Measurements from ENCODE around the gene PACRG.

Gene PACRG

DNA sequence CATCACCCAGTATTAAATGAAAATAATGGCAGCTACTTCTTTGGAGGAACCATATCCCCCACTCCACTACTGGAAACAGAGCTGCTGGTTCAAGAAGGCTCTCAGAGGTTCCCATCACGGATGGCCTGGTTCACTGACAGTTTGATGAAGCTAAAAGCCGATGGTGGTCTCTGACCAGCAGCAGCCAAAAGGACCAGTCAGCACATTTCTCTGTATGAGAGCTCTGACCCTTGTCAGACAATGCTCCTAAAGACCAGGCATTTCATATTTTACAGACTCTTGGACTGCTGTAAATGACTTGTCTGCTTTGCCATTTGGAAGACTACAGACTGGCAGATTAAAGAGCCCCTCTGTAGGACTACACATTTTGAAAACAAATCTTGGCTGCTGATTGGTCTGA lies 16.8 kb upstream of the PACRG start:
- no peak for DNase-seq (ENCODE audit: low spot score)

DNA sequence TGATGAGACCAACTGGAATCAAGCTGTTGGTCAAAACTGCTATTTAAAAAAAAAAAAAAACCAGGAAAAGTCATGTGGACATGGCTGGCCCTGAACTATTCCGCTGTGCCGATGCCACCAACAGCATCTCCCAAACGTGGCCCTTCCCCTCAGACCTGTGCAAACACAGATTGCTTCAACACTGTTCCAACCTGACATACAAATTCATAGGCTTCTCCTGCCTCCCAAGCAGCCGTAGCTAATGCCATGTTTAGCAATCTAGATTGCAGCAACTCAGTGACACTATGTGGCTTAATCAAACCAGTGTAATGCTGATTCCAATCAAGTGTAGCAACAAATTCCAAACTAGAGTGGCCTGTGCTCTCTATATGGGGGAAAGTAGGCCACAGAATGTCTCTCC lies 16.4 kb upstream of the PACRG start:
- no peak for DNase-seq (ENCODE audit: low spot score)

DNA sequence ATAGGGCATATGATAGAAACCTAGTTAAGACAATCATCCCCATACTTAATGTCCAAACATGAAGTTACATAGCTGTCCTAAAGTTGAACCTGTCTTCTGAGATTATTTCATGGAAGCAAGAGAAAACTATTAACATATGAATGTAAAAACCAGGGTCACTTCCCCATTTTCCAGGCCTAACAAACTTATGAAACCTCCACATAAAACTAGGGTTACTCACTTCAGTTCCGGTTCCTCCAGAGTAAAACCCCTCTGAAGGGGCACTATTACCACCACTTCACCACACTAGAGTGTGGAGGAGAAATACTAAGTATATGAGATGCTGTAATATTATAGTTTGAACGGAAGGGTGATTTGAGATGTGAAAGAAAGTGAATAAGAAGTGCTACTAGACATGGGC lies 15.1 kb upstream of the PACRG start:
- no peak for DNase-seq (ENCODE audit: low spot score)

DNA sequence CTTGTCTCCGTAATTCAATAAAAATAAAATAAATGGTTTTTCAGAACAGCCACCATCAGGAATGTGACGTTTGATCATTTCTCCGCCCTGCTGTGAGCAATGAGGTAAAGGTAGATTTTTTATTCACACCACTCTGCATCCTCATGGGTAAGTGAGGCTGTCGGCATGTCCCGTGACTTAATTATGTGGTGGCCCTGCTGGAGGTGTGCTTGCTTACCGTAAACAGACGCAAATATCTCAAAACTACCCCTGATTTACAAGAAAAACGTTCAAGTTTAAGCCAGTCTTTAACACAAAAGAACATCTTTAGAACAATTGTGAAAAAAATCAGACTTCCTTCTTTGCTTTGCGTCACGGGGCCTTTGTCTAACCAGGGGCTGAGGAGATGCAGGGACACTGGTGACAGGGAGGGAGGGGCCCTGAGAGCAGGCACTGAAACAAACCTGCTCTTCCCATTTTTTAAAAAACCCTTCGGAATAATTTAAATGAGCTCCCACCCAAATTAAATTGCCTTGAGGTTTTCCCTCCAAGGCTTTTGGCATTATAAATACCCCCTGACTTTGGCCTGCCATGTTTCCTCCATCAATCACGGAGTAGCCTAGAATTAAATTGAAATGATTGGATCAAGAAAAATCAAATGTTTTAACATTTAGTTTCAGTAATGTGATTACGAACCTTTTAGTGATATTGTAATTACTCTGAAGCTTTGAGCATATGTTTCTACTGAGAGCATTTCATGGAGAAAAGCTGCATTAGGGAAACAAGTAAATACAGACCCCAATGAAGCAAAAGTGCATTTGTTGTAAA lies 13.6 kb upstream of the PACRG start:
- no peak for DNase-seq (ENCODE audit: low spot score)

DNA sequence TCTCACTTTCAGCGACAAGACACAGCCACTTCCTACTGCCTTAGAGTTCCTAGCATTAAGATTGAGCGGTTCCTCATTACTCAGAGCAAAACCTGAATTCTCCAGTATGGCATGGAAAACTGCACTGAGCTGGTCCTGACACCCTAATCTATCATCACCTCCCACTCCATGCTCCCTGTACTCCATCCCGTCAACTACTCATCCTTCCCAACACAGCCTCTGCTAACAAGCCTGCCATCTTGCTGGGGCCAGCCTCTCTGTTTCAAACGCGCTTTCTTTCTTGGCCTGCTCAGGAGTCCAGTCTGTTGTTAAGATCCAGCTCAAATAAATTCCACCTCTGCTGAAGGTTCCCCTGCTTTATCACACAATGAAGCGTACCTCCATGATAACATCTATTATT lies 12.2 kb upstream of the PACRG start:
- DNase-seq (ENCODE audit: low spot score): no peak

DNA sequence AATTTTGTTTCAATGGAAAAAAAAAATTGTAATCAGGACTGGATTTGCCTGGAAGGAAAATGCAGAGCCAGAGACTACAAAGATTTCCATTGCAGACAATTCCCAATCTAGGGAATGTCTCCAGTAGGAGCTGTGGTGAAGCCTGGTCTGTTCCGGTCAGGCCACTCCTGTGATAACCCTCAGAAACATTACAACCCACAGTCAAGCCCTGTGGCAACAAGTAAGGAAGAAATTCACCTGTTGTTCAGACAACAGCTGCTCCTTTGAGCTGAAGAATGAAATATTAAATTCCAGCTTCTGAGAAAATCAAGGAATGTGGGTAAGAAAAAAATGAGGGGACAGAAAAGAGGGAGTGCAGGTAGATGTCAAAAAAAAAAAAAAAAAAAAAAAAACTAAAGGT lies 8.2 kb upstream of the PACRG start:
- DNase-seq (ENCODE audit: low spot score): no peak

DNA sequence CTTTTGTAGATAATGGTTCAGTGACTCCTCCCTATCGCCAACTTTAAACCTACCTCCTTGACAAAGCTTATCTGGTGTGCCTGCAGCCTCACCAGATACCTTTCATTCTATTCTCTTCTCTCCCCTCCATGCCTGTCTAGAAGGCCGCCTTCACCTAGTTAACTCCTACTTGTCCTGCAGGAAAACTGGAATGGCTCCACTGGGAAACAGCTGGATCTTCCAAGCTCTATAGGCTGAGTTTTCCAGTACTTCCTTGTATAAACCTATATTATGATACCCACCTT lies 6.4 kb upstream of the PACRG start:
- no peak for DNase-seq (ENCODE audit: low spot score)

DNA sequence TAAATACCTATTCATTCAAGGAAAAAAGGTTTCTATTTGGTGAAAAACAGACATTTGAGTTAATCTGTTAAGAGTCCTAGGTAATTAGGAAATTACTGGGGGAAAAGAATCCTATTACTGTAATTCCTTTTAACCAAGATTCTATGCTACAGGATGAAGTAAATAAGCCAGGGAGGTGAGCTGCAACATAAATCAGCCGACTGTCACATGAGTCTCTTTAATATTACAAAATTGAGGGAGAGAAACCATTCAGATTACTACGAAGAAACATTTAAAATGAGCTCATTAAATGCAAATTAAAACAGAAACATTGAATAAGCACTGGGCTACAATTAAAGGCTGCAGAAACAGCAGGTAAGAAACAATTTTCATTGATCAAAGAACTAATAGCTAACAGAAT lies 5.5 kb upstream of the PACRG start:
- DNase-seq (ENCODE audit: low spot score): no peak

DNA sequence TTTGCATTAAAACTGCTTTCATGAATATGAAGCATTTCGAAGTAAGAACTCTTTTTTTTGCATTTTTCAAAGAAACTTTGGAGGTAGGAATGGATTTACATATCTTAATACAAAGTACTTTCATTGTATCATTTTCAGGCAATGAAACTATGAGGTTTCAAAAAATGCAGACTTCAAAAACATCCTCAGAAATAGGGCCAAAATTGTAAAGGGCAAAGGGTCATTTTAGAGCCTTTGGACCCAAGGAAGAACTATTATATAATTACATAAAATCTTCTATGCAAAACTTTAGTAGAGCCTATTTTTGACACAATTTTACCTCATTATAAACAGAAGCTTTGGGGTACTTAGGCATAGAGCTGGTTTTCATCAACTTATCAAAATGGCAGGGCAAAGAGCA lies 5.1 kb upstream of the PACRG start:
- DNase-seq (ENCODE audit: low spot score): no peak

DNA sequence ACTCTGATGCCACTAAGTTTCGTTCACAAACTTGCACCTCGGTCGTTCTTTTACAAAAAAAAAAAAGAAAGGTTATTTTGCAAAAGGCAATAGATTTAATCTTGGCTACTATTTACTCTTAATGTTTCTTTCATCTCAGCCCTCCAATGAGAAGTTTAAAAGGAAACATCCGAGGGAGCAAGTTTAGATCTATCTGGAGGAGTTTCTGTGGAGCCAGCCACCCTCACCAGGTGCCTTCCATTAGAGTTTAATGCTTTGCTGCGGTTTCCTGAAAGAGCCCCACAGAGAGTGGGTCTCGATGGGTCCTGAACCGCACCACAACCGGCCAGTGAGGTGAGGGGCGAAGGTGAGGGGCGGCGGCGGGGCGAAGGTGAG lies 840 bp upstream of the PACRG start:
- no peak for DNase-seq (ENCODE audit: low spot score)

DNA sequence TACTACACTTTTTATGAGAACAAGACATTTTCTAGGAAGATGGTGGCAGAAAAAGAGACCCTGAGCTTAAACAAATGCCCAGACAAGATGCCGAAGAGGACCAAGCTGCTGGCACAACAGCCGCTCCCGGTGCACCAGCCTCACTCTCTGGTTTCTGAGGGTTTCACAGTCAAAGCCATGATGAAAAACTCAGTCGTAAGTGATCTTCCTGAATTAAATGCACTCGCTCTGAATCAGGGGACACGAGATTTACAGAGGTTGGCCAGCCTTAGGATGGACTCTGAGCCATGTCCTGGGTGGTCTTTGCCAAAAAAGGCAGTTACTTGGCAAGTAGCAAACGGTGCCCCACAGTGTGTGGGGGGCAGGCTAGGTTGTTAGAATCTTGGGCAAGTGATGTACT lies 423 bp downstream of the PACRG start:
- peak; percentile 7 for DNase-seq (ENCODE audit: low spot score)

DNA sequence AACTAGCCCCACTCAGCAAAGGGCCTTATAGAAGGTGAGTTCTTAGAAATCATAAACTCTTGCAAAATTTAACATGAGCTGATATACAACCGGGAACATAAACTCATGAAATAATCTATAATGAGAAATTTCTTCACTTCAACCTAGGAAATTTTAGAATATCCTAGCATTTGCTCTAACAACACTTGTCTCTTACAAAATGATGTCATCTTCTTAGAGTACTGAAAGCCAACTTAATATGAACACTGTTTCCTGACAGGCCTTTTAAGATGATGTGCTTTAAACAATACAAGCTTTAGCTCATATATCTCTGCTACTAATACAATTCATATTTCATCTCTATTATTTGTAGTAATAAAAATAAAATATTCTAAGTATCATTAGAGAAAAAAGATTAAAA lies 932 bp downstream of the PACRG start:
- no peak for DNase-seq (ENCODE audit: low spot score)

DNA sequence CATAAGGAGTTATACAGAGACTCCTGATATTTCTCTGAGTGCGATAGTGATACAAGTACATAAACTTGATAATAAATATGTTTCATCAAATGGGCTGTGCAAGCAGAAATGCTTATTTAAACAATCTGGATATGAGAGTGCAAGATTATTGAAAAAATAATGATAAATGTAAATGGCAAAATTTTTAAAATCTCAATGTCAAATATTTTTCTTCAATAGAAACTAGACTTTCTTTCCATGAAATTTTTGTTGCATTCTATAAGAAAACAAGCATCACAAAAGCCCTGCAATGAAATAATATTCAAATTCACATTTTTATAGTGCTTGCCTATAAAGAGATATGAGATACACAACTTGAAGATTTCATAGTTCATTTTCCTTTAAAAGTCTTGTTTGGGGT lies 2.7 kb downstream of the PACRG start:
- no peak for DNase-seq (ENCODE audit: low spot score)

DNA sequence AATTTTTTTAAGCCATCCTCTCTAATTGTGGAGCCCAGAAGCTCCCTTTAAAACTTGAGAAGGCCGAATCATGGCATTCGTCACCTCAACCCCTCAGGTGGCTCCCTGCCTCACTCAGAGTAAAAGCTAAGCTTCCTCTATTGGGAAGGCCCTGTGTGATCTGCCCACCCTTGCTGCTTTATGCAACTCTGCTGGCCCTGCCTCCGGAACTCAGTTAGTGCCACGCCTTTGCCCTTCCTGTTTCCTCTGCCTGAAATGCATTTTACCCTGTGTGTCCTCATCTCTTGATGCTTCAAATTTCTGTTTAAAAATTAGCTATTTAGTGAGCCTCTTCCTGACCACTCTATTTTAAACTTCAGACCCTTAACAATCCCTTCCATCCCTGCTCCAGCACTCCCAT lies 5.7 kb downstream of the PACRG start:
- no peak for DNase-seq (ENCODE audit: low spot score)

DNA sequence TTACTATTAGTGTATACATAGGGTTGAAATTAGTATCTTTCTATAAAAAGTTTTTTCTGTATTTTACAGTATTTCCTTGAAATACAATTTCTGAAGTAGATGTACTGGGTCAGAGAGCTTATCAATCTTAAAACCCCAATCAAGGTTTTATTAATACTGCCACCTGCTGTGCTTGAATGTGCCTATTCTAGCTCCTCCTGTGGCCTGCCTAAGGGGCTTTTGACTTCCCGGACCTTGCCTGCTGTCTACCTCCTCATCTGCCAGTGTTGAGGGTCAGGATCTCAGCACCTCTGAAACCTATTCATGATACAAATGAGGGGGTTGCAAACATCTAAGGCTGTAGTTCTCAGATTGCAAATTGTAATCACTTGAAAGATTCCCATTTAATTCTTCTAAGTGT lies 9.2 kb downstream of the PACRG start:
- DNase-seq (ENCODE audit: low spot score): no peak

DNA sequence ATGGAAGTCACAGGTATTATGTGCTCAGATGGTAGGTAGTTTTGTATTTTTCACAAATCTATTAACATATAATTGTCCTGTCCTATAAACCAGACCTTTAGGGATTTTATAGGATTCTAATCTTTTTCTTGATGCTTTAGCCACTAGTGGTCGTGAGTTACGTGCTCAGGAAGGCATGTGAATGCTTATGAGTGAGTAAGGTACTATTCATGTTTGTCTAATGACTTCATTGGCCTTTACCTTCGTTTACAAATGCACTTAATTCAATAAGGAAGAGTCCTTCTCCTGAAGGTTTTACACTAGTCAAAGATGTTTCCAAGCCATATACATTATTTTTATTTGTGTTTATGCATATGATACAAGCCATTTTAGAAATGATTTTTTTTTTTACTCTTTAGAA lies 23.0 kb downstream of the PACRG start:
- no peak for DNase-seq (ENCODE audit: low spot score)

DNA sequence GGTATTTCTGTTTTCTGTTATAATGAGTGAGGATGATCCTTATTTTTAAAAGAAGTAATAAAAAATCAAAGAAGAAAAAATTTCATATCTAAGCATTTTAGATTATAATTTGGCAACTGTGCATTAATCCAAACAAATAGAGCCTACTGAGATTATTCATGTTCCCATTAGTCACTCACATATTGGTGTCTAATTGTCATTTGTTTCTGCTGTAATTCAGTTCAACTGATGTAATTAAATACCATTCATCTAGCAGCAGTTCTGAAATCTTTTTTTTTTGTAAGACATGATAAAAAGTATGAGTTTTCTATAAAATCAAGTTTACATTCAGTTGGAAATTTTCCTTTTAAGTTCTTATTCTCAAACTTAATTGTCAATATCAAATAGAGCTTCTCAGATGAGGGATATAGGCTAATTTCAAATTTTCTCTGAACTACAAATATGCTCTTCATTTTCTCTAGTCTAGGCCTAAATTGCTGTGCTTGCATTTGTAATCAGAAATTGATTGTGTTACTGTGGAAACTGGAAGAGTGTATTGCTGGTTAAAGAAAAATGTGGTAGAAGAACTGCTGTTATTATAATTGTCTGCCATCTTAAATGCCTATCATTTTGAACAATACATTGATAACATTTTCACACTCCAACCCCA lies 23.6 kb downstream of the PACRG start:
- no peak for DNase-seq (ENCODE audit: low spot score)

DNA sequence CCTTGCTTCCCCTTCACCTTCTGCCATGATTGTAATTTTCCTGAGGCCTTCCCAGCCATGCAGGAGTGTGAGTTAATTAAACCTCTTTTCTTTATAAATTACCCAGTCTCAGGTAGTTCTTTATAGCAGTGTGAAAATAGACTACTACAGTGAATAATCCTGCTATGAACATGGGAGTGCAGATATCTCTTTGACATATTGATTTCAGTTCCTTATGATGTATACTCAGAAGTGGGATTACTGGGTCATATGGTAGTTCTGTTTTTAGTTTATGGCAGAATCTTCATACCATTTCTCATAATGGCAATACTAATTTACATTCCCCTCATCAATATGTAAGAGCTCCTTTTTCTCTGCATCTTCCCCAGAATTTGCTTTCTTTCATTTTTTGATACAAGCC lies 26.0 kb downstream of the PACRG start:
- DNase-seq (ENCODE audit: low spot score): no peak

DNA sequence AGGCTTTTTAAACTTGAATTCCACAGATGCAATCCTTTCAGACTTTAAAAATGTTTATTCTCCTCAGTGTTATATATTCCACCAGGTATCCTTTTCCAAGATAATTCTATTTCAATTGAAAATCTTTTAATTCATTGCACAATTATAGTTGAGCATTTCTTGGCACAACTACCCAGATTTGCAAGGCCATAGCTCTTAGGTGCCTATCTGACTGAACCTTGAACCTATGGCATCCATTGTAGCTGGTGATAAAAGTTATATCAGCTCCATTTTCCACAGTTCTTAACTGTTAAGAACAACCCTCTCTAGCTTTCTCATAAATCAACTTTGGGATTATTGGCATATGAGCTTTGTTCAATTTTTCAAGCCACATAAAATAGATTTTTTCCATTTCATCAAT lies 42.4 kb downstream of the PACRG start:
- no peak for DNase-seq (ENCODE audit: low spot score)

DNA sequence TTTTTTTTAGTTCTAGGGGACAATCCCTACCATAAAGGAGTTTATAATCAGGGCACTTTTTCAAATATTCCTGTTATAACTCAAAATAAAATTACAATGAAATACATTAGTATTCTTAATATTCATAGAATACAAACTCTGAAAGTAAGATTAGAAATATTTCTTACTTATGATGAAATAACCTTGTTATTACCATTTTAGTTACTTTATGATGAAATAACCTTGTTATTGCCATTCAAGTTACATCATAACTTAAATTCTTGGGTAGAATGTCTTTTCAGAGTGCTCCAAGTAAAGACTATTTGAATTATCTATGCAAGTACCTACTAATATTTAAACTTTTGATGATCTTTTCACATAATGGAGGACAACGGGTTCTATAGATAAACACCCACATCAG lies 43.2 kb downstream of the PACRG start:
- no peak for DNase-seq (ENCODE audit: low spot score)

DNA sequence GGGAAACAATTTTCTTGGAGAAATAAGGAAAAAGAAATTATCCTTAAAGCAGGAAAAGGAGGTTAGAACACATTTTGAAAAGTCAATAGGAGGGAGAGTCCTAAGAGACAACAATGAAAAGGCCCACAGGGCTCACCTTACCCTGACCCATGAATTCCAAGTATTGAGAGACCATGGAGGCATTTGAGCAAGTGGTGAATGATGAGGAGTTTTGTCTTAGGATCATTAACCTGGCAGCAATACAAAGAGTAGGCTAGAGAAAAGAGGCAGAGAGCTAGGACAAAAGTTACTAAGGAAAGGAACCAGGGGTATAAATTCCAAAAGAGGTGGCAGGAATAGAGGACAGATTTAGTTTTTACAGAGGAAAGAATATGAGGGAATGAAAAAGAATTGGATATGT lies 44.7 kb downstream of the PACRG start:
- DNase-seq (ENCODE audit: low spot score): no peak

DNA sequence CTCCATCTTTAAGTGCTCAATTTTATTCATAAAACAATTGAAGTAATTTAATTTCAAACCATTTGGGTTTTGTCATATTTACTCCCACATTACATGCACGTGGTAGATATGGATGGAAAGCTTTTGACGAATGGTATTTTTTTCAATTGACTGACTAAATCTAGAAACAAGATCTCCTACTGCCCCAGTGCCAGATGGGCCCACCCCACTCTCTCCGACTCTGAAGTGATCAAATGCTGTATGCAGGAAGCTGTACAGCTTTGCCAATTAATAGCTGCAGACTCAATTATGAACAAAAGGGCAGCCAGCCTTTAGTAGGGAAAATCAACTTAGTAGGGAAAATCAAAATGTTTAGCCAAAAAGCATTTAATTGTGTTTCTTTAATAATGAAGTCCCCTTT lies 46.2 kb downstream of the PACRG start:
- DNase-seq (ENCODE audit: low spot score): no peak

DNA sequence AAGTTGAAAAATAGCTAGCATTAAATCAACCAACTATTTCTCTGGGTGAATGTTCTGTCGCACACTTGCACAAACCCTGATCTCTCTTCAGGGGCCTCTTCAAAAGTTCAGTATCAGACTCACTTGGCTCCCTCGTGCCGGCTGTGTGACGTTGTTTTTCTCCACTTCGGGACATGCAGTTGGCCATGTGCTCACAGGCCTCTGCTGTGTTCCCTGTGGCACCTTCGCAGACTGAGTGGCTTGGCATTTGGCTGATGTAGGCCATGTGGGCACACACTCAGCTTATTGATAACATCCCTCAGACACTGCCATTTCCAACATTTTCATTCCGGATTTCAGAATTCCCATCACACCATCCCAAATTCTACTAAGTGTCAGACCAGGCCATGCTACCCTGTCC lies 49.3 kb downstream of the PACRG start:
- no peak for DNase-seq (ENCODE audit: low spot score)

DNA sequence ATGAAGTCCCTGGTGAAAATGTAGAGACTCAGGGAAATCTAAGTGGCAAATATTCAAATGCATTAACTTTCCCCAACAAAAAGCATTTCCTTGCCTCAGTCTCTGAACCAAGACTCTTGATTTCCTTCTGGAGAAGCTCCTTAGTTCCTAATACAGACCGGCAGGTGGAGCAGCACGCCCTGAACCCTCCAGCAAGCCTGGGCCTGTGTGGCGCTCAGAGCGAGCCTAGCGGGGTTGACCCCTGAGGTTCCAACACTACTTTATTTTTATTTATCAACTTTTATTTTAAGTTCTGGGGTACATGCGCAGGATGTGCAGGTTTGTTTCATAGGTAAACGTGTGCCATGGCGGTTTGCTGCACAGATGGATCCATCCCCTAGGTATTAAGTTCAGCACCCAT lies 50.8 kb downstream of the PACRG start:
- DNase-seq (ENCODE audit: low spot score): no peak

Data from GM03348 (cell line).